ENCODE measurements around the gene XXYLT1.

- TF ChIP-seq CTCF (IDR thresholded peaks at IDR 0.05) (no peak), KDM1A (IDR thresholded peaks at IDR 0.05; ENCODE audit: low read depth) (no peak)
Measured at GRCh38 chr3:195099951-195100785, 170.8 kb downstream of the XXYLT1 start.

Data from A549 (cell line).